ENCODE data around the gene AP2M1. TPM values are rescaled to one million over a fixed set of nuclear protein-coding genes. Genes with fewer than 3 reads are reported as not detected.

AP2M1 gene
- total and polyA plus RNA-seq, 2 donors (not counting 1 experiment from before 2014, with no cell fraction given): 430 to 746 TPM

DNA sequence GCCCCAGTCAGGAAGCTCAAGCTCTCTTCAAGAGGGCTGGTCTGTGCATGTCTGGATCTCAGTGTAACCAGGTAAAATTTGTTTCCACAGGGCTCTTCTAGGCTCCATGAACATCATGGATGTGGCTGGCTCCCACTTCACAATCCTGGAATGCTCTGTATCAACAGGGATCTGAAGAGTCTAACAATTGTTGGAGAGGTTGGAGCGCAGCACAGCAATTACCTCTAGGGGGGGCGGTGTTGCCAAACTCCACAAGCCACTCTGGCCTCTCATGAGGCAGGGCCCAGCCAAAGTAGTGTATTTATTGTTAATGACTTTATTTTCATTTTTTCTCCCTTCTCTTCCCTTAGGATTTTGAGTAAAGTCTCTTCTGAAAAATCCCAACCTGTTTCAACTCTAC, 45.6 kb upstream of the AP2M1 start:
- Histone ChIP-seq H3K36me3 (ENCODE audit: control insufficient read depth, insufficient read depth, low read length) (no peaks in the 10 kb centered on the region), H3K9me3 (ENCODE audit: control insufficient read depth, insufficient read depth, low read depth, low read length) (no peaks in the 10 kb centered on the region), H3K4me3 (replicated peaks in 1 of 4; ENCODE audit: control extremely low read depth in 1 of 4, insufficient read depth in 1 of 4, low read depth in 3 of 4, low read length in 4 of 4) (no peak overlapping the region), H3K79me2 (ENCODE audit: control insufficient read depth, insufficient read depth, low read length) (no peaks in the 10 kb centered on the region), H3K9ac (ENCODE audit: insufficient read depth, low read length) (no peak overlapping the region), H3K4me2 (ENCODE audit: extremely low read depth, insufficient read depth, low read length) (no peak overlapping the region), H3K27me3 (ENCODE audit: control insufficient read depth, insufficient read depth, low read length) (no peaks in the 10 kb centered on the region), H3K4me1 (ENCODE audit: control insufficient read depth, extremely low read depth, insufficient read depth, low read length) (no peaks in the 10 kb centered on the region), H3K27ac (ENCODE audit: insufficient read depth, low read length) (no peak overlapping the region), H4K20me1 (ENCODE audit: control insufficient read depth, extremely low read depth, insufficient read depth, low read length) (no peaks in the 10 kb centered on the region), H2AFZ (ENCODE audit: low read length) (no peak overlapping the region)
- peak; percentile 45 to 50 for DNase-seq (ENCODE audit: low read depth in 2 of 2)
- TF ChIP-seq, protein P1, sequence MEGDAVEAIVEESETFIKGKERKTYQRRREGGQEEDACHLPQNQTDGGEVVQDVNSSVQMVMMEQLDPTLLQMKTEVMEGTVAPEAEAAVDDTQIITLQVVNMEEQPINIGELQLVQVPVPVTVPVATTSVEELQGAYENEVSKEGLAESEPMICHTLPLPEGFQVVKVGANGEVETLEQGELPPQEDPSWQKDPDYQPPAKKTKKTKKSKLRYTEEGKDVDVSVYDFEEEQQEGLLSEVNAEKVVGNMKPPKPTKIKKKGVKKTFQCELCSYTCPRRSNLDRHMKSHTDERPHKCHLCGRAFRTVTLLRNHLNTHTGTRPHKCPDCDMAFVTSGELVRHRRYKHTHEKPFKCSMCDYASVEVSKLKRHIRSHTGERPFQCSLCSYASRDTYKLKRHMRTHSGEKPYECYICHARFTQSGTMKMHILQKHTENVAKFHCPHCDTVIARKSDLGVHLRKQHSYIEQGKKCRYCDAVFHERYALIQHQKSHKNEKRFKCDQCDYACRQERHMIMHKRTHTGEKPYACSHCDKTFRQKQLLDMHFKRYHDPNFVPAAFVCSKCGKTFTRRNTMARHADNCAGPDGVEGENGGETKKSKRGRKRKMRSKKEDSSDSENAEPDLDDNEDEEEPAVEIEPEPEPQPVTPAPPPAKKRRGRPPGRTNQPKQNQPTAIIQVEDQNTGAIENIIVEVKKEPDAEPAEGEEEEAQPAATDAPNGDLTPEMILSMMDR (conservative IDR thresholded peaks at IDR 0.05 in 1 of 2, IDR thresholded peaks at IDR 0.05 in 1 of 2; ENCODE audit: low read depth in 1 of 2, low read length in 2 of 2): peak; percentile 46 to 54
- TF ChIP-seq EZH2 (IDR thresholded peaks at IDR 0.05; ENCODE audit: low read length, missing control alignments): no peak

DNA sequence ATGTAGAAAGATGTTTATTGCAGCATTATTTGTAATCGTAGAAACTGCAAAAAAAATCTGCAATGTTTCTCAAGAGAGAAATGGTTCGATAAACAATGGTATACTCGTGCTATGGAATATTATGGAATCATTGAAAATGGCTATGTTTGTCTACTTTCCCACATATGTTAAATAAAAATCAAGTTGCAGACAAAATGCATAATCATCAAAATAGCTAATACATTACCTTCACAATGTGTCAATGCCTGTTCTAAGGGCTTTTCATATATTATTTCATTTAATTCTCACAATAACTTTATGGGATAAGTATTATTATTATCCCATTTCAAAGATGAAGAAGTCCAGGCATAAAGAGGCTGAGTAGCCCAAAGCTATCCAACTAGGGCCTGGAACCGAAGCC, 41.7 kb upstream of the AP2M1 start:
- Histone ChIP-seq H3K36me3 (ENCODE audit: control insufficient read depth, insufficient read depth, low read length) (no peaks in the 10 kb centered on the region), H3K27me3 (ENCODE audit: control insufficient read depth, insufficient read depth, low read length) (no peaks in the 10 kb centered on the region), H3K4me1 (ENCODE audit: control insufficient read depth, extremely low read depth, insufficient read depth, low read length) (peaks cover 4% of the 10 kb centered on the region), H4K20me1 (ENCODE audit: control insufficient read depth, extremely low read depth, insufficient read depth, low read length) (no peaks in the 10 kb centered on the region), H2AFZ (ENCODE audit: low read length) (no peak overlapping the region), H3K4me2 (ENCODE audit: extremely low read depth, insufficient read depth, low read length) (no peak overlapping the region), H3K79me2 (ENCODE audit: control insufficient read depth, insufficient read depth, low read length) (peaks cover 29% of the 10 kb centered on the region), H3K9ac (ENCODE audit: insufficient read depth, low read length) (no peak overlapping the region), H3K27ac (ENCODE audit: insufficient read depth, low read length) (no peak overlapping the region), H3K9me3 (ENCODE audit: control insufficient read depth, insufficient read depth, low read depth, low read length) (no peaks in the 10 kb centered on the region), H3K4me3 (replicated peaks in 1 of 4; ENCODE audit: control extremely low read depth in 1 of 4, insufficient read depth in 1 of 4, low read depth in 3 of 4, low read length in 4 of 4) (no peak overlapping the region)
- no peak for DNase-seq (ENCODE audit: low read depth in 2 of 2)
- no peak for TF ChIP-seq EZH2 (IDR thresholded peaks at IDR 0.05; ENCODE audit: low read length, missing control alignments)
- TF ChIP-seq, protein P1 (conservative IDR thresholded peaks at IDR 0.05 in 1 of 2, IDR thresholded peaks at IDR 0.05 in 1 of 2; ENCODE audit: low read depth in 1 of 2, low read length in 2 of 2): no peak

DNA sequence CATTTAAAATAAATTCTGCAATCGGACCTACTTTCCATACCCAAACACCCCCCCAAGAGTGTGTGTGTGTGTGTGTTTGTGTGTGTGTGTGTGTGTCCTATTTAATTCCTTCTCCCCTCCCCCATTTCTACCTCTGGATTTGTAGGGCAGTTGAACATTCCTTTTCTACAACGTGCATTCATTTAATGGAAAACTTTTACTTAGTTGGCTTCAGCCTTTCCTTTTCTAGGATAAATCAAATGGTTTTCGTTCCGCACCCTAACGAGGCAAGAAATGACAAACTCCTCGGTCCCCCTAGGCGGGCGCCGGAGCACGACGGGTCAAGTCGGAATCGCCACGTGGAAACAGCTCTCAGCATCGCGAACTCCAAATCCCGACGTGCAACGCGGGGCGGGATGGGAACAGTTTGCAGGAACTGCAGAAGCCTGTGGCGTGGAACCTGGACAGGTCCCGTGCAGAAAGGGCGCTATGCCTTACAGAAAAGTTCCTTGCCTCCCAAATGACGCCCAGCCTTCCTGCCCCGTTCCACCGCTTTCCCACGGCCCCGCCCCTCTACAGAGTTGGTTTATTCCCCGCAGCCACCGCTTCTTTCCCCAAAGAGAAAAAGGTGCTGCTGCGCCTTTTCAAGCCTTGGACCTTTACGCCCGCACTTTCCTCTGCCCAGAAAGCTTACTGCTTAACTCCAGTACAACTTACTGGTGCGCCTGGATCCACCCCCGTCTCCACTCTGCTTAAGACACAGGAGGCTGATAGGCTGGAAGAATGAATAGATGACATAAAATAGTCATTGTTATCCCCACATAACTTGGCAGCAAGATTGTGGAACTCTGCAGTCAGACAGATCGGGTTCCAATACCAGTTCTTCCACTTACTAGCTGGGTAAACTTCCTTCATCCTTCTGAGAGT, 40.6 kb upstream of the AP2M1 start:
- peaks cover 31% of the 10 kb centered on the region for H3K79me2 ChIP-seq (ENCODE audit: control insufficient read depth, insufficient read depth, low read length)
- H3K4me2 ChIP-seq (ENCODE audit: extremely low read depth, insufficient read depth, low read length): peak overlapping the region; percentile 91
- H4K20me1 ChIP-seq (ENCODE audit: control insufficient read depth, extremely low read depth, insufficient read depth, low read length): no peaks in the 10 kb centered on the region
- H2AFZ ChIP-seq (ENCODE audit: low read length): peak overlapping the region; percentile 97
- H3K9ac ChIP-seq (ENCODE audit: insufficient read depth, low read length): no peak overlapping the region
- H3K4me1 ChIP-seq (ENCODE audit: control insufficient read depth, extremely low read depth, insufficient read depth, low read length): peaks cover 4% of the 10 kb centered on the region
- peak overlapping the region; percentile 47 for H3K27ac ChIP-seq (ENCODE audit: insufficient read depth, low read length)
- peak overlapping the region; percentile 29 to 94 (median 75) for H3K4me3 ChIP-seq (replicated peaks in 1 of 4; ENCODE audit: control extremely low read depth in 1 of 4, insufficient read depth in 1 of 4, low read depth in 3 of 4, low read length in 4 of 4)
- TF ChIP-seq, protein P1 (conservative IDR thresholded peaks at IDR 0.05 in 1 of 2, IDR thresholded peaks at IDR 0.05 in 1 of 2; ENCODE audit: low read depth in 1 of 2, low read length in 2 of 2): no peak
- TF ChIP-seq EZH2 (IDR thresholded peaks at IDR 0.05; ENCODE audit: low read length, missing control alignments): no peak
- DNase-seq (ENCODE audit: low read depth in 2 of 2): peak; percentile 83 to 84
- no peaks in the 10 kb centered on the region for H3K27me3 ChIP-seq (ENCODE audit: control insufficient read depth, insufficient read depth, low read length)
- H3K9me3 ChIP-seq (ENCODE audit: control insufficient read depth, insufficient read depth, low read depth, low read length): no peaks in the 10 kb centered on the region
- H3K36me3 ChIP-seq (ENCODE audit: control insufficient read depth, insufficient read depth, low read length): no peaks in the 10 kb centered on the region
